IMR-90 (cell line): Measurements from ENCODE around the gene DOCK10.

Experiments used
- ELK1 ChIP-seq: fragments of 150-350 bp; IDR thresholded peaks from 2 replicates; pipeline ENCODE4 v1.6.1; 2016; ENCODE audit warnings: low read depth, mild to moderate bottlenecking, low read length, moderate library complexity, borderline replicate concordance
- MAZ ChIP-seq: IDR thresholded peaks from 2 replicates; pipeline ENCODE4 v1.6.1; 2012; ENCODE audit warnings: low read depth, mild to moderate bottlenecking, low read length, improper control_type of control experiment, moderate library complexity, borderline replicate concordance
- POLR2A ChIP-seq: IDR thresholded peaks from 2 replicates; pipeline ENCODE4 v1.6.1; 2012; ENCODE audit warnings: mild to moderate bottlenecking, low read depth, low read length
- RAD21 ChIP-seq: IDR thresholded peaks from 2 replicates; pipeline ENCODE4 v1.6.1; 2012; ENCODE audit warnings: low read length, improper control_type of control experiment
- RCOR1 ChIP-seq: IDR thresholded peaks from 2 replicates; pipeline ENCODE4 v1.6.1; 2012; ENCODE audit warnings: mild to moderate bottlenecking, low read length, improper control_type of control experiment; ENCODE audit not compliant: insufficient replicate concordance
- RFX5 ChIP-seq: IDR thresholded peaks from 2 replicates; pipeline ENCODE4 v1.8.0; 2012; ENCODE audit warnings: low read depth, mild to moderate bottlenecking, low read length, moderate library complexity
- SMC3 ChIP-seq: fragments of 150-350 bp; IDR thresholded peaks from 2 replicates; pipeline ENCODE4 v1.6.1; 2016; ENCODE audit warnings: low read depth, mild to moderate bottlenecking, antibody characterized with exemption, low read length, moderate library complexity
- TF ChIP-seq, protein P1 (sequence below): conservative IDR thresholded peaks from 2 replicates; pipeline ENCODE4 v1.5.1; 2012; ENCODE audit warnings: mild to moderate bottlenecking, low read depth, low read length, improper control_type of control experiment
- TF ChIP-seq, protein P2 (sequence below): fragments of 150-350 bp; IDR thresholded peaks from 2 replicates; pipeline ENCODE4 v1.6.1; 2017; ENCODE audit warnings: mild to moderate bottlenecking, antibody characterized with exemption, low read length, low read depth

DNA sequence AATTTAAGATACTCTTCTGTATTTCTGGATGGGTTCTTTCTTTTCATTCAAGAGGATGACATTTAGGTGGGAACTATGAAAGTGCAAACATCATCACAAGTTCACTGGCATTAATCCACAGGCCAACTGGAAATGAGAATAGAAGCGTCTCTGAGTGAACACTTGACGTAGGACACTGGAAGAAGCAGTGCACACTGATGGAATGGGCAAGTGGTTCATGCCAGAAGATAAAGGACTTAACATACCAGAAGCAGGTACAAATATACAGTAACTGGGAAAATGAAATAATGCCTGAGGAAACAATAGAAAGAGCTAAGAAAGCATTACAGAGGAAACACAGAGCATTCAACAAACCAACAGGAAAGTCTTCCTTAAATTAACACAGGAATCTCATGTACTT, 205.2 kb downstream of the DOCK10 start:
- TF ChIP-seq, protein P1, sequence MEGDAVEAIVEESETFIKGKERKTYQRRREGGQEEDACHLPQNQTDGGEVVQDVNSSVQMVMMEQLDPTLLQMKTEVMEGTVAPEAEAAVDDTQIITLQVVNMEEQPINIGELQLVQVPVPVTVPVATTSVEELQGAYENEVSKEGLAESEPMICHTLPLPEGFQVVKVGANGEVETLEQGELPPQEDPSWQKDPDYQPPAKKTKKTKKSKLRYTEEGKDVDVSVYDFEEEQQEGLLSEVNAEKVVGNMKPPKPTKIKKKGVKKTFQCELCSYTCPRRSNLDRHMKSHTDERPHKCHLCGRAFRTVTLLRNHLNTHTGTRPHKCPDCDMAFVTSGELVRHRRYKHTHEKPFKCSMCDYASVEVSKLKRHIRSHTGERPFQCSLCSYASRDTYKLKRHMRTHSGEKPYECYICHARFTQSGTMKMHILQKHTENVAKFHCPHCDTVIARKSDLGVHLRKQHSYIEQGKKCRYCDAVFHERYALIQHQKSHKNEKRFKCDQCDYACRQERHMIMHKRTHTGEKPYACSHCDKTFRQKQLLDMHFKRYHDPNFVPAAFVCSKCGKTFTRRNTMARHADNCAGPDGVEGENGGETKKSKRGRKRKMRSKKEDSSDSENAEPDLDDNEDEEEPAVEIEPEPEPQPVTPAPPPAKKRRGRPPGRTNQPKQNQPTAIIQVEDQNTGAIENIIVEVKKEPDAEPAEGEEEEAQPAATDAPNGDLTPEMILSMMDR, result no peak
- TF ChIP-seq ELK1 (no peak), POLR2A (no peak), RAD21 (no peak), RFX5 (no peak), MAZ (no peak), SMC3 (no peak), RCOR1 (no peak)
- TF ChIP-seq, protein P2, sequence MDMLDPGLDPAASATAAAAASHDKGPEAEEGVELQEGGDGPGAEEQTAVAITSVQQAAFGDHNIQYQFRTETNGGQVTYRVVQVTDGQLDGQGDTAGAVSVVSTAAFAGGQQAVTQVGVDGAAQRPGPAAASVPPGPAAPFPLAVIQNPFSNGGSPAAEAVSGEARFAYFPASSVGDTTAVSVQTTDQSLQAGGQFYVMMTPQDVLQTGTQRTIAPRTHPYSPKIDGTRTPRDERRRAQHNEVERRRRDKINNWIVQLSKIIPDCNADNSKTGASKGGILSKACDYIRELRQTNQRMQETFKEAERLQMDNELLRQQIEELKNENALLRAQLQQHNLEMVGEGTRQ, result no peak
